Muscle layer of colon (tissue), 2 donors: ENCODE data around the gene ITSN1.
"Not testable (repeated sequence)": the region's sequence is repeated elsewhere in the genome, so short reads cannot be mapped to it uniquely, and the experiment has no call there.

ENCODE experiments used
- H3K27ac ChIP-seq: one replicate; pipeline ENCODE4 v1.7.0; 2013; ENCODE audit warnings: low read depth, mild to moderate bottlenecking, low read length, moderate library complexity
- H3K27me3 ChIP-seq, 2 donors: one replicate each; pipeline ENCODE4 v1.7.0; 2013; ENCODE audit warnings: low read length in 2 of 2, mild to moderate bottlenecking in 2 of 2; ENCODE audit not compliant: insufficient read depth in 2 of 2, control insufficient read depth in 1 of 2
- H3K36me3 ChIP-seq: one replicate; pipeline ENCODE4 v1.7.0; 2013; ENCODE audit warnings: mild to moderate bottlenecking, low read length; ENCODE audit not compliant: insufficient read depth
- H3K4me1 ChIP-seq: one replicate; pipeline ENCODE4 v1.7.0; 2013; ENCODE audit warnings: mild to moderate bottlenecking, low read length; ENCODE audit not compliant: insufficient read depth
- H3K4me3 ChIP-seq, 2 donors: one replicate each; pipeline ENCODE4 v1.7.0; 2013; ENCODE audit warnings: low read length in 2 of 2, low read depth in 1 of 2, mild to moderate bottlenecking in 1 of 2, moderate library complexity in 1 of 2
- H3K9ac ChIP-seq: one replicate; pipeline ENCODE4 v1.7.0; 2013; ENCODE audit warnings: low read length
- H3K9me3 ChIP-seq: one replicate; pipeline ENCODE4 v1.7.0; 2013; ENCODE audit warnings: mild to moderate bottlenecking, low read length
- donor health status: abdominal sarcoma.
- donor health status: Adenocarcinoma of cecum.

ITSN1 gene

GRCh38 chr21:33931052-33931798 lies 288.9 kb downstream of the ITSN1 start:
- Histone ChIP-seq H3K4me3 (peak overlapping the region; percentile 33 to 74), H3K4me1 (peaks cover 11% of the 10 kb centered on the region)
- H3K9me3 ChIP-seq, H3K9ac ChIP-seq, H3K27me3 ChIP-seq, H3K36me3 ChIP-seq, H3K27ac ChIP-seq: not testable (repeated sequence)

GRCh38 chr21:33931799-33932390 lies 289.6 kb downstream of the ITSN1 start:
- Histone ChIP-seq H3K4me3 (peak overlapping the region; percentile 37 to 74), H3K27me3 (no peaks in the 10 kb centered on the region), H3K4me1 (peaks cover 16% of the 10 kb centered on the region), H3K27ac (peak overlapping the region; percentile 64), H3K9ac (peak overlapping the region; percentile 46), H3K36me3 (no peaks in the 10 kb centered on the region), H3K9me3 (no peaks in the 10 kb centered on the region)

- Histone ChIP-seq H3K27ac (peak overlapping the region; percentile 64), H3K9ac (no peak overlapping the region), H3K36me3 (no peaks in the 10 kb centered on the region), H3K27me3 (no peaks in the 10 kb centered on the region), H3K4me1 (peaks cover 21% of the 10 kb centered on the region), H3K4me3 (peak overlapping the region; percentile 37 to 74), H3K9me3 (no peaks in the 10 kb centered on the region)
These were observed 290.4 kb downstream of the ITSN1 start for GRCh38 chr21:33932731-33933130.

- Histone ChIP-seq H3K9me3 (no peaks in the 10 kb centered on the region), H3K9ac (no peak overlapping the region), H3K27me3 (no peaks in the 10 kb centered on the region), H3K36me3 (no peaks in the 10 kb centered on the region), H3K4me3 (no peak overlapping the region), H3K27ac (no peak overlapping the region), H3K4me1 (peaks cover 43% of the 10 kb centered on the region)
These were observed 294.2 kb downstream of the ITSN1 start for GRCh38 chr21:33936301-33937038.

- H3K4me1 ChIP-seq = peaks cover 45% of the 10 kb centered on the region
- H3K4me3 ChIP-seq = no peak overlapping the region
- no peaks in the 10 kb centered on the region for H3K9me3 ChIP-seq
- no peaks in the 10 kb centered on the region for H3K27me3 ChIP-seq
- H3K27ac ChIP-seq = no peak overlapping the region
- no peak overlapping the region for H3K9ac ChIP-seq
- no peaks in the 10 kb centered on the region for H3K36me3 ChIP-seq
These were observed 294.8 kb downstream of the ITSN1 start for GRCh38 chr21:33937146-33937545.

GRCh38 chr21:33937931-33938339 lies 295.6 kb downstream of the ITSN1 start:
- Histone ChIP-seq H3K27me3 (no peaks in the 10 kb centered on the region), H3K9me3 (no peaks in the 10 kb centered on the region), H3K27ac (no peak overlapping the region), H3K4me1 (peaks cover 42% of the 10 kb centered on the region), H3K36me3 (no peaks in the 10 kb centered on the region), H3K9ac (no peak overlapping the region), H3K4me3 (no peak overlapping the region)

- Histone ChIP-seq H3K4me3 (no peak overlapping the region), H3K9me3 (no peaks in the 10 kb centered on the region), H3K27me3 (no peaks in the 10 kb centered on the region), H3K4me1 (peaks cover 46% of the 10 kb centered on the region), H3K9ac (no peak overlapping the region), H3K27ac (no peak overlapping the region), H3K36me3 (no peaks in the 10 kb centered on the region)
These were observed 296.1 kb downstream of the ITSN1 start for GRCh38 chr21:33938381-33938780.

GRCh38 chr21:33939226-33939625 lies 296.9 kb downstream of the ITSN1 start:
- Histone ChIP-seq H3K27ac (no peak overlapping the region), H3K4me1 (peaks cover 46% of the 10 kb centered on the region), H3K27me3 (no peaks in the 10 kb centered on the region), H3K4me3 (no peak overlapping the region), H3K9ac (no peak overlapping the region), H3K9me3 (no peaks in the 10 kb centered on the region), H3K36me3 (no peaks in the 10 kb centered on the region)

- Histone ChIP-seq H3K9me3 (no peaks in the 10 kb centered on the region), H3K4me1 (peaks cover 46% of the 10 kb centered on the region), H3K27ac (peak overlapping the region; percentile 54), H3K4me3 (no peak overlapping the region), H3K36me3 (no peaks in the 10 kb centered on the region), H3K27me3 (no peaks in the 10 kb centered on the region), H3K9ac (no peak overlapping the region)
These were observed 298.0 kb downstream of the ITSN1 start for GRCh38 chr21:33940164-33940880.

GRCh38 chr21:33940881-33941245 lies 298.6 kb downstream of the ITSN1 start:
- no peaks in the 10 kb centered on the region for H3K36me3 ChIP-seq
- peaks cover 46% of the 10 kb centered on the region for H3K4me1 ChIP-seq
- H3K9me3 ChIP-seq = no peaks in the 10 kb centered on the region
- H3K9ac ChIP-seq = no peak overlapping the region
- H3K27ac ChIP-seq = peak overlapping the region; percentile 54
- no peaks in the 10 kb centered on the region for H3K27me3 ChIP-seq
- H3K4me3 ChIP-seq = no peak overlapping the region

GRCh38 chr21:33942426-33942825 lies 300.1 kb downstream of the ITSN1 start:
- Histone ChIP-seq H3K27ac (no peak overlapping the region), H3K4me3 (no peak overlapping the region), H3K36me3 (no peaks in the 10 kb centered on the region), H3K4me1 (peaks cover 41% of the 10 kb centered on the region), H3K9ac (no peak overlapping the region), H3K9me3 (no peaks in the 10 kb centered on the region), H3K27me3 (no peaks in the 10 kb centered on the region)
